K562 (cell line): ENCODE data around the gene ARMH1. TPM values are rescaled to one million over a fixed set of nuclear protein-coding genes. Genes with fewer than 3 reads are reported as not detected.

Experiments used
- CBFA2T2 ChIP-seq: fragments of 450-650 bp; conservative IDR thresholded peaks from 2 replicates; pipeline ENCODE4 v1.6.1; 2017; ENCODE audit warnings: mild to moderate bottlenecking
- CREB3 ChIP-seq: fragments of 450-650 bp; conservative IDR thresholded peaks from 2 replicates; pipeline ENCODE4 v1.6.1; 2016; ENCODE audit warnings: missing genetic modification characterization, low read depth, mild to moderate bottlenecking, missing compliant biosample characterization, moderate library complexity
- CSDE1 ChIP-seq, 2 experiments: fragments of 450-650 bp; IDR thresholded peaks; 2 replicates each; pipeline ENCODE4 v1.6.1; 2016; ENCODE audit warnings: mild to moderate bottlenecking in 1 of 2
- CXXC5 ChIP-seq: fragments of 250-450 bp; sonication (Bioruptor Pico); IDR thresholded peaks from 2 replicates; pipeline ENCODE4 v1.8.0; 2022; ENCODE audit warnings: inconsistent platforms, mild to moderate bottlenecking, moderate library complexity
- E2F6 ChIP-seq, 2 experiments: IDR thresholded peaks; 2 replicates each; pipeline ENCODE4 v1.6.1; 2011; ENCODE audit warnings: borderline replicate concordance in 1 of 2, control low read depth in 1 of 2, low read depth in 1 of 2, low read length in 1 of 2, mild to moderate bottlenecking in 1 of 2, mixed read lengths in 1 of 2, moderate library complexity in 1 of 2; ENCODE audit not compliant: insufficient read depth in 1 of 2, insufficient read length in 1 of 2, poor library complexity in 1 of 2, severe bottlenecking in 1 of 2; ENCODE audit errors: extremely low read depth in 1 of 2
- GABPB1 ChIP-seq: sonication (generic); formaldehyde crosslinking; IDR thresholded peaks from 2 replicates; pipeline ENCODE4 v1.8.0; 2022; ENCODE audit warnings: mild to moderate bottlenecking, missing genetic modification reagents
- HOXB6 ChIP-seq: fragments of 250-450 bp; sonication (Bioruptor Pico); IDR thresholded peaks from 2 replicates; pipeline ENCODE4 v1.5.1; 2022; ENCODE audit warnings: mild to moderate bottlenecking, borderline replicate concordance
- KAT7 ChIP-seq: sonication (generic); formaldehyde crosslinking; IDR thresholded peaks from 2 replicates; pipeline ENCODE4 v1.8.0; 2022; ENCODE audit warnings: missing genetic modification reagents, mild to moderate bottlenecking, borderline replicate concordance
- KDM5B ChIP-seq: fragments of 200-600 bp; sonication (generic); IDR thresholded peaks from 2 replicates; pipeline ENCODE4 v1.6.1; 2012; ENCODE audit warnings: low read depth, mild to moderate bottlenecking, moderate library complexity, low read length, control low read depth, inconsistent platforms; ENCODE audit not compliant: insufficient replicate concordance
- NR0B1 ChIP-seq: fragments of 450-650 bp; IDR thresholded peaks from one replicate; pipeline ENCODE4 v1.6.1; 2018; ENCODE audit warnings: mild to moderate bottlenecking, moderate library complexity; ENCODE audit not compliant: partially characterized antibody
- POLR2G ChIP-seq: fragments of 200-400 bp; formaldehyde crosslinking; IDR thresholded peaks from 2 replicates; pipeline ENCODE4 v1.6.1; 2017; ENCODE audit warnings: low read depth, mild to moderate bottlenecking, antibody characterized with exemption, low read length, moderate library complexity
- PTTG1 ChIP-seq: fragments of 450-650 bp; IDR thresholded peaks from 2 replicates; pipeline ENCODE4 v1.6.1; 2016; ENCODE audit warnings: low read depth, mild to moderate bottlenecking, missing genetic modification characterization, missing compliant biosample characterization
- STAT6 ChIP-seq: sonication (generic); formaldehyde crosslinking; IDR thresholded peaks from 2 replicates; pipeline ENCODE4 v1.8.1; 2023; ENCODE audit warnings: mild to moderate bottlenecking, missing genetic modification reagents
- ZBED1 ChIP-seq: IDR thresholded peaks from 2 replicates; pipeline ENCODE4 v1.6.1; 2014
- ZBTB12 ChIP-seq: fragments of 250-450 bp; sonication (Bioruptor Pico); IDR thresholded peaks from 2 replicates; pipeline ENCODE4 v1.4.0; 2020
- ZMIZ1 ChIP-seq, 2 experiments: fragments of 150-350 bp in 1 of 2; IDR thresholded peaks; 2 replicates each; pipeline ENCODE4 v1.6.1; 2012 to 2016; ENCODE audit warnings: low read depth in 2 of 2, low read length in 2 of 2, mild to moderate bottlenecking in 1 of 2, moderate library complexity in 1 of 2
- polyA plus RNA-seq, 8 experiments: library from polyadenylated mRNA; depleted of rRNA in 4 of 8; stranded (reverse) in 5 of 8; unstranded in 3 of 8; fragments of >200 nt; fragmentation: Nextera tagmentation in 2 of 8; fragmentation: Illumina TruSeq in 1 of 8; extraction: Ambion mirVana in 2 of 8; extraction: Trizol in 1 of 8; gene quantifications; 2 replicates each; pipeline versions ENCODE4 v1.2.1 to v1.2.3, GENCODE V29; 2011 to 2014; ENCODE audit warnings: inconsistent platforms in 1 of 8, missing spikeins in 1 of 8
- total RNA-seq, 7 experiments: library from RNA; depleted of rRNA in 6 of 7; stranded (reverse); fragments of >200 nt in 6 of 7; fragmentation: Illumina TruSeq in 2 of 7; extraction: Trizol in 2 of 7; gene quantifications; 2 replicates each; pipeline versions ENCODE4 v1.2.1 to v1.2.3, GENCODE V29; 2011 to 2021; ENCODE audit warnings: low replicate concordance in 1 of 7

The ARMH1 gene
- total and polyA plus RNA-seq, 9 of the 15 experiments (the other 6 are each of a cell fraction or from before 2014, with no cell fraction given), result 0.41 TPM; not detected in 8

- TF ChIP-seq HOXB6 (no peak), CSDE1 (IDR thresholded peaks at IDR 0.05) (peak in 1 of 2 experiments; percentile 52; a peak in 1 of 4 replicates), PTTG1 (tag) (no peak), KAT7 (CRISPR knock-in tag) (0 out of 2 replicates have a peak, but pooled peaks have one; percentile 3), E2F6 (IDR thresholded peaks at IDR 0.05; ENCODE audit: borderline replicate concordance in 1 of 2, extremely low read depth in 1 of 2, insufficient read depth in 1 of 2, insufficient read length in 1 of 2, low read depth in 1 of 2, low read length in 1 of 2, poor library complexity in 1 of 2, severe bottlenecking in 1 of 2) (peak in 1 of 2 experiments; percentile 17), ZBED1 (no peak), STAT6 (CRISPR knock-in tag) (no peak), CBFA2T2 (peak; percentile 58), ZBTB12 (CRISPR knock-in tag) (no peak), KDM5B (no peak), CREB3 (tag) (0 out of 2 replicates have a peak, but pooled peaks have one; percentile 9), CXXC5 (peak; percentile 34; the same call in 1 of the 2 replicates), NR0B1 (no peak), POLR2G (no peak), ZMIZ1 (IDR thresholded peaks at IDR 0.05; ENCODE audit: low read depth in 2 of 2, low read length in 2 of 2) (0 out of 4 replicates have a peak, but pooled peaks of 1 of the 2 experiments have one; percentile 10), GABPB1 (0 out of 2 replicates have a peak, but pooled peaks have one; percentile 28)
These were observed 41.9 kb upstream of the ARMH1 start (continued) for GRCh38 chr1:44632598-44632997.
